DOHH2 (cell line): ENCODE data around the gene OPALIN.

Experiments
- H3F3A ChIP-seq: fragments of 200-600 bp; sonication (generic), shearing (Covaris generic); 2 replicates; pipeline ENCODE4 v1.6.0; 2016; ENCODE audit warnings: antibody characterized with exemption, mild to moderate bottlenecking; ENCODE audit not compliant: control insufficient read depth, insufficient read depth
- H3K27ac ChIP-seq: fragments of 200-600 bp; sonication (generic); 2 replicates; pipeline ENCODE4 v1.5.1; 2014; ENCODE audit warnings: low read depth, mild to moderate bottlenecking, low read length, moderate library complexity
- H3K27me3 ChIP-seq: fragments of 200-600 bp; sonication (generic); 2 replicates; pipeline ENCODE4 v1.6.1; 2014; ENCODE audit warnings: mild to moderate bottlenecking, low read length, mixed read lengths; ENCODE audit not compliant: control insufficient read depth
- H3K36me3 ChIP-seq: fragments of 200-600 bp; sonication (generic); 2 replicates; pipeline ENCODE4 v1.6.1; 2014; ENCODE audit warnings: mild to moderate bottlenecking, low read length, moderate library complexity, mixed read lengths; ENCODE audit not compliant: control insufficient read depth
- H3K4me1 ChIP-seq: fragments of 200-600 bp; sonication (generic); 2 replicates; pipeline ENCODE4 v1.6.1; 2014; ENCODE audit warnings: mild to moderate bottlenecking, low read length, mixed read lengths; ENCODE audit not compliant: control insufficient read depth
- H3K4me2 ChIP-seq: fragments of 200-600 bp; sonication (generic); 2 replicates; pipeline ENCODE4 v1.6.0; 2014; ENCODE audit warnings: mild to moderate bottlenecking, low read length, moderate library complexity
- H3K4me3 ChIP-seq: fragments of 200-600 bp; sonication (generic); 2 replicates; pipeline ENCODE4 v1.5.1; 2014; ENCODE audit warnings: mild to moderate bottlenecking, low read length, mixed read lengths
- H3K79me2 ChIP-seq: fragments of 200-600 bp; sonication (generic); 2 replicates; pipeline ENCODE4 v1.6.1; 2014; ENCODE audit warnings: mild to moderate bottlenecking, low read length, mixed read lengths; ENCODE audit not compliant: control insufficient read depth
- H3K9me2 ChIP-seq: fragments of 200-600 bp; sonication (generic); replicated peaks from 2 replicates; pipeline ENCODE4 v1.6.1; 2014; ENCODE audit warnings: mild to moderate bottlenecking, low read length, mixed read lengths; ENCODE audit not compliant: control insufficient read depth
- H3K9me3 ChIP-seq: fragments of 200-600 bp; sonication (generic); 2 replicates; pipeline ENCODE4 v1.6.1; 2014; ENCODE audit warnings: antibody characterized with exemption, low read length, mixed read lengths; ENCODE audit not compliant: control insufficient read depth, insufficient read depth
- H4K20me1 ChIP-seq: fragments of 200-600 bp; sonication (generic); 2 replicates; pipeline ENCODE4 v1.6.0; 2014; ENCODE audit warnings: low read depth, mild to moderate bottlenecking, antibody characterized with exemption, low read length, moderate library complexity; ENCODE audit not compliant: control insufficient read depth, insufficient read depth
- CTCF ChIP-seq: fragments of 200-600 bp; sonication (generic); IDR thresholded peaks from one replicate; pipeline ENCODE4 v1.5.1; 2014; ENCODE audit warnings: antibody characterized with exemption, mild to moderate bottlenecking, low read depth, low read length; ENCODE audit not compliant: poor library complexity, severe bottlenecking
- EZH2phosphoT487 ChIP-seq: fragments of 200-600 bp; sonication (generic); IDR thresholded peaks from 2 replicates; pipeline ENCODE4 v1.6.1; 2017; ENCODE audit warnings: borderline replicate concordance, mild to moderate bottlenecking, antibody characterized with exemption, low read length, moderate library complexity, mixed read lengths

Gene OPALIN

GRCh38 chr10:96357038-96357620 lies 1.7 kb downstream of the OPALIN start:
- Histone ChIP-seq H3K36me3 (no peaks in the 10 kb centered on the region), H3K79me2 (no peaks in the 10 kb centered on the region), H4K20me1 (no peaks in the 10 kb centered on the region)

GRCh38 chr10:96352582-96352981 lies 6.2 kb downstream of the OPALIN start:
- H4K20me1 ChIP-seq = no peaks in the 10 kb centered on the region
- H3F3A ChIP-seq = no peaks in the 10 kb centered on the region
- peaks cover 31% of the 10 kb centered on the region for H3K27me3 ChIP-seq
- H3K4me2 ChIP-seq = no peak overlapping the region
- TF ChIP-seq EZH2phosphoT487 = no peak
- no peak for TF ChIP-seq CTCF
- H3K79me2 ChIP-seq = no peaks in the 10 kb centered on the region
- H3K4me3 ChIP-seq = no peak overlapping the region
- no peaks in the 10 kb centered on the region for H3K4me1 ChIP-seq
- no peaks in the 10 kb centered on the region for H3K36me3 ChIP-seq
- H3K9me2 ChIP-seq = no peaks in the 10 kb centered on the region
- no peaks in the 10 kb centered on the region for H3K9me3 ChIP-seq
- no peak overlapping the region for H3K27ac ChIP-seq

More at GRCh38 chr10:96357038-96357620, 1.7 kb downstream of the OPALIN start:
- H3F3A ChIP-seq = no peaks in the 10 kb centered on the region
- H3K27ac ChIP-seq = no peak overlapping the region
- no peaks in the 10 kb centered on the region for H3K9me3 ChIP-seq
- H3K27me3 ChIP-seq = peaks cover 34% of the 10 kb centered on the region
- no peak overlapping the region for H3K4me3 ChIP-seq
- TF ChIP-seq CTCF (no peak), EZH2phosphoT487 (no peak)
- no peaks in the 10 kb centered on the region for H3K9me2 ChIP-seq
- no peaks in the 10 kb centered on the region for H3K4me1 ChIP-seq
- H3K4me2 ChIP-seq = no peak overlapping the region

GRCh38 chr10:96352027-96352426 lies 6.8 kb downstream of the OPALIN start:
- H3K4me2 ChIP-seq = no peak overlapping the region
- H3K79me2 ChIP-seq = no peaks in the 10 kb centered on the region
- no peak for TF ChIP-seq CTCF
- no peak for TF ChIP-seq EZH2phosphoT487
- no peaks in the 10 kb centered on the region for H3F3A ChIP-seq
- H3K9me2 ChIP-seq = no peaks in the 10 kb centered on the region
- H3K4me3 ChIP-seq = no peak overlapping the region
- H3K9me3 ChIP-seq = no peaks in the 10 kb centered on the region
- H4K20me1 ChIP-seq = no peaks in the 10 kb centered on the region
- H3K36me3 ChIP-seq = no peaks in the 10 kb centered on the region
- H3K4me1 ChIP-seq = no peaks in the 10 kb centered on the region
- H3K27me3 ChIP-seq = peaks cover 27% of the 10 kb centered on the region
- H3K27ac ChIP-seq = no peak overlapping the region
